CD4-positive, alpha-beta T cell (primary cell): ENCODE results near the gene SLC25A24. TPM values are rescaled to one million over a fixed set of nuclear protein-coding genes. Genes with fewer than 3 reads are reported as not detected.
"Not testable (repeated sequence)": the region's sequence is repeated elsewhere in the genome, so short reads cannot be mapped to it uniquely, and the experiment has no call there.

Experiments
- ATAC-seq: fragments of 200-7000 bp; cut with Tn5 transposase; one replicate; pipeline ENCODE4 v1.10.0; 2022; ENCODE audit warnings: mild to moderate bottlenecking; ENCODE audit not compliant: poor library complexity
- CTCF ChIA-PET: fragments of 350-600 bp; sonication (Branson Sonifier 250); formaldehyde crosslinking; loops from one replicate; lab custom pipeline; 2021; ENCODE audit warnings: antibody characterized with exemption, inconsistent platforms; lab: Charles Lee
- POLR2A ChIA-PET: fragments of 350-600 bp; sonication (Branson Sonifier 250); formaldehyde crosslinking; loops from one replicate; lab custom pipeline; 2021; ENCODE audit warnings: antibody characterized with exemption, inconsistent platforms; lab: Charles Lee
- DNase-seq, 14 experiments: peaks; one replicate each; pipeline ENCODE4 v3.0.0-alpha.2; 2013 to 2020; ENCODE audit warnings: mixed read lengths in 2 of 14
- H3K27ac ChIP-seq, 2 donors: one replicate each; pipeline versions ENCODE4 v1.5.1 to v1.7.0; 2013; ENCODE audit warnings: low read length in 2 of 2, low read depth in 1 of 2, mild to moderate bottlenecking in 1 of 2
- H3K27me3 ChIP-seq, 2 experiments: 1 replicate in 1 of 2; 2 replicates in 1 of 2; pipeline versions ENCODE4 v1.6.1 to v1.7.0; 2013; ENCODE audit warnings: low read length in 2 of 2, control low read depth in 1 of 2, mild to moderate bottlenecking in 1 of 2, moderate library complexity in 1 of 2; ENCODE audit not compliant: insufficient read depth in 2 of 2, control insufficient read depth in 1 of 2
- H3K36me3 ChIP-seq: one replicate; pipeline ENCODE4 v1.6.1; 2013; ENCODE audit warnings: low read length, control low read depth; ENCODE audit not compliant: insufficient read depth
- H3K4me1 ChIP-seq: one replicate; pipeline ENCODE4 v1.6.1; 2013; ENCODE audit warnings: low read length, control low read depth; ENCODE audit not compliant: insufficient read depth
- H3K4me3 ChIP-seq: one replicate; pipeline ENCODE4 v1.5.1; 2013; ENCODE audit warnings: mild to moderate bottlenecking, low read length, moderate library complexity
- H3K9me3 ChIP-seq, 2 experiments: 1 replicate in 1 of 2; 2 replicates in 1 of 2; pipeline versions ENCODE4 v1.6.1 to v1.7.0; 2013; ENCODE audit warnings: low read length in 2 of 2, mild to moderate bottlenecking in 2 of 2, control low read depth in 1 of 2, moderate library complexity in 1 of 2; ENCODE audit not compliant: control insufficient read depth in 1 of 2, insufficient read depth in 1 of 2
- H3K27ac Mint-ChIP-seq: one replicate; pipeline ENCODE4 v1.8.0; 2020; ENCODE audit warnings: mixed read lengths
- H3K27me3 Mint-ChIP-seq: one replicate; pipeline ENCODE4 v1.8.0; 2021; ENCODE audit warnings: mixed read lengths
- H3K36me3 Mint-ChIP-seq: one replicate; pipeline ENCODE4 v1.8.0; 2021; ENCODE audit warnings: low read depth, mixed read lengths
- H3K4me1 Mint-ChIP-seq: one replicate; pipeline ENCODE4 v1.8.0; 2021; ENCODE audit warnings: low read depth, mixed read lengths
- H3K4me3 Mint-ChIP-seq: one replicate; pipeline ENCODE4 v1.8.0; 2020; ENCODE audit warnings: mild to moderate bottlenecking, mixed read lengths
- H3K9me3 Mint-ChIP-seq: one replicate; pipeline ENCODE4 v1.8.0; 2020; ENCODE audit warnings: mixed read lengths
- CTCF ChIP-seq: fragments of 200-600 bp; IDR thresholded peaks from one replicate; pipeline ENCODE4 v1.8.0; 2022; ENCODE audit warnings: antibody characterized with exemption, mild to moderate bottlenecking
- intact Hi-C, 2 experiments: fragments of 100-400 bp; cut with DNase I in 1 of 2; cut with micrococcal nuclease in 1 of 2; formaldehyde crosslinking; loops; one replicate each; pipeline versions ENCODE4 v1.15.1 to v1.9.0; 2023 to 2025; cut with DNase I, micrococcal nuclease
- total RNA-seq, 174 experiments: library from RNA in 2 of 174; stranded (reverse) in 2 of 174; gene quantifications; one replicate each; pipeline ENCODE4 v1.2.3 and lab custom pipeline; 2021 to 2026

SLC25A24 gene
- total RNA-seq, 2 experiments from 2014 or later: 4.9 to 5.5 TPM

DNA sequence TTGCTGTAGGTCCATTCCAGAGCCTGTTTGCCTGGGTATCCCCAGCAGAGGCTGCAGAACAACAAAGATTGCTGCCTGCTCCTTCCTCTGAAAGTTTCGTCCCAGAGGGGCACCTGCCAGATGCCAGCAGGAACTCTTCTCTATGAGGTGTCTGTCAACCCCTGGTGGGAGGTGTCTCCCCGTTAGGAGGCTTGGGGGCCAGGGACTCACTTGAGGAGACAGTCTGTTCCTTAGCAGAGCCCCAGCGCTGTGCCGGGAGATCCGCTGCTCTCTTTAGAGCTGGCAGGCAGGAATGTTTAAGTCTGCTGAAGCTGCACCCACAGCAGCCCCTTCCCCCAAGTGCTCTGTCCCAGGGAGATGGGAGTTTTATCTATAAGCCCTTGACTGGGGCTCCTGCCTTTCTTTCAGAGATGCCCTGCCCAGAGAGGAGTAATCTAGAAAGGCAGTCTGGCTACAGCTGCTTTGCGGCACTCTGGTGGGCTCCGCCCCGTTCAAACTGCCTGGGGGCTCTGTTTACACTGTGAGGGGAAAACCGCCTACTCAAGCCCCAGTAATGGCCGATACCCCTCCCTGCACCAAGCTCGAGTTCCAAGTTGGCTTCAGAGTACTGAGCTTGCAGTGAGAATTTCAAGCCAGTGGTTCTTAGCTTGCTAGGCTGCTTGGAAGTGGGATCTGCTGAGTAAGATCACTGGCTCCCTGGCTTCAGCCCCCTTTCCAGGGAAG lies 8.7 kb upstream of the SLC25A24 start:
- H3K4me3 ChIP-seq: no peak overlapping the region
- H3K27me3 ChIP-seq: peaks cover 3 to 13% of the 10 kb centered on the region in 2 experiments
- no peaks in the 10 kb centered on the region for H3K9me3 ChIP-seq
- intact Hi-C loops: no loop called here
- H3K4me3 Mint-ChIP-seq: no peak overlapping the region
- H3K36me3 Mint-ChIP-seq: no peaks in the 10 kb centered on the region
- H3K27me3 Mint-ChIP-seq: peaks cover 59% of the 10 kb centered on the region
- ChIA-PET POLR2A (interaction anchor here (3.1 kb wide), 1 partner anchor 8 kb away, joined by 14 read pairs; the partner anchor contains the start of gene SLC25A24), CTCF (no interaction called here)
- no peaks in the 10 kb centered on the region for H3K4me1 Mint-ChIP-seq
- DNase-seq: no peak
- H3K27ac Mint-ChIP-seq: no peak overlapping the region
- ATAC-seq: no peak
- H3K9me3 Mint-ChIP-seq: no peaks in the 10 kb centered on the region
- TF ChIP-seq CTCF: no peak
- H3K4me1 ChIP-seq: peaks cover 7% of the 10 kb centered on the region
- H3K36me3 ChIP-seq: no peaks in the 10 kb centered on the region
- H3K27ac ChIP-seq: no peak overlapping the region

- intact Hi-C loops: loop anchor here in 1 of 2 experiments (5.0 kb wide), 1 partner anchor 444 kb away; no protein-coding TSS in a partner anchor
- Mint-ChIP-seq H3K4me1 (peaks cover 19% of the 10 kb centered on the region), H3K4me3 (peak overlapping the region; percentile 49), H3K27me3 (peaks cover 21% of the 10 kb centered on the region)
- H3K4me3 ChIP-seq, H3K27me3 ChIP-seq, H3K9me3 ChIP-seq, ATAC-seq, H3K27ac Mint-ChIP-seq, CTCF ChIA-PET, POLR2A ChIA-PET, H3K36me3 Mint-ChIP-seq, H3K27ac ChIP-seq, DNase-seq, H3K36me3 ChIP-seq, H3K9me3 Mint-ChIP-seq, H3K4me1 ChIP-seq: not testable (repeated sequence)
Measured at GRCh38 chr1:108203582-108203981, 3.4 kb upstream of the SLC25A24 start.

DNA sequence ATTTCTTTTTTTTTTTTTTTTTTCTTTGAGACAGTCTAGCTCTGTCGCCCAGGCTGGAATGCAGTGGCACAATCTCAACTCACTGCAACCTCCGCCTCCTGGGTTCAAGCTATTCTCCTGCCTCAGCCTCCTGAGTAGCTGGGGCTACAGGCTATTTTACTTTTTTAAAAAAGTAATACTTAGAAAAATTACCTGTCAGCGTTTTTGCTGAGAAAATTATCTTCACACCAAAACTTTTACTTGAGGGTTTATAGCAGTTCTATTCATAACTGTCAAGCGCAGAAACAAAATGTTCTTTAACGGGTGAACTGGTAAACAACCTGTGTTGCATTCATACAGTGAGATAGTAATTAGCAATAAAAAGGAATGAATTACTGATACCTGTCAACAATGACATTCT lies 1.5 kb upstream of the SLC25A24 start:
- Mint-ChIP-seq H3K4me1 (peaks cover 28% of the 10 kb centered on the region), H3K27ac (no peak overlapping the region), H3K9me3 (no peaks in the 10 kb centered on the region), H3K27me3 (peaks cover 4% of the 10 kb centered on the region), H3K4me3 (no peak overlapping the region), H3K36me3 (peaks cover 3% of the 10 kb centered on the region)
- H3K9me3 ChIP-seq: no peaks in the 10 kb centered on the region
- DNase-seq: no peak
- peaks cover 16% of the 10 kb centered on the region for H3K4me1 ChIP-seq
- no peaks in the 10 kb centered on the region for H3K27me3 ChIP-seq
- no peak overlapping the region for H3K27ac ChIP-seq
- H3K4me3 ChIP-seq: no peak overlapping the region
- ChIA-PET CTCF (interaction anchor here (1.9 kb wide), 1 partner anchor 76 kb away, joined by 5 read pairs; no protein-coding TSS in a partner anchor), POLR2A (interaction anchor here (2.3 kb wide), 1 partner anchor 460 kb away, joined by 21 read pairs; the partner anchor contains the start of gene HENMT1)
- intact Hi-C loops: loop anchor here in 1 of 2 experiments (5.0 kb wide), 1 partner anchor 446 kb away; no protein-coding TSS in a partner anchor
- TF ChIP-seq CTCF: no peak
- no peak for ATAC-seq
- no peaks in the 10 kb centered on the region for H3K36me3 ChIP-seq
